Measurements from ENCODE around the gene UGGT1.
A peak's percentile ranks its signal among the peaks of the same experiment; 100 is the strongest.
"Not testable (repeated sequence)": the region's sequence is repeated elsewhere in the genome, so short reads cannot be mapped to it uniquely, and the experiment has no call there.

UGGT1 gene

DNA sequence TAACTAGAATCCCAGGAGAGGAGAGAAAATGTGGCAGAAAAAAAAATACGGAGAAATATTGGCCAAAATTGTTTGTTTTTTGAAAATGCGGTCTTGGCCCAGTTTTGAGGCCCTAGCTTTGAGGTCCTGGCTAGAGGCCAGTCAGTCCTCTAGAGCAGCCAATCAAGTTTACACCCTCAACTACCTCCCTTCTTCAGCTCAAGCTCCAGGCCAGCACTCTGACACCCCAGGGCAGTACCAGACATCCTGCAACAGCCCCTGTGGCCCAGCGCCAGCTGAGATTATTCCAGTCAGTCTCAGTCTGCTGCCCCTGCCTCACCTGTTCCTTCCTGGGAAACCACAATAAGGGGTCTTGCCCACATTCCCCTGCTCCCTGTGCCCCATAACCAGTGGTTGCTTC, 107.7 kb downstream of the UGGT1 start:
- H3K27ac ChIP-seq (ENCODE audit: low read depth, low read length): no peak overlapping the region
- H3K79me1 ChIP-seq (ENCODE audit: low read length): no peaks in the 10 kb centered on the region
- no peak overlapping the region for H3K18ac ChIP-seq (ENCODE audit: low read length)
- no peak overlapping the region for H4K8ac ChIP-seq (ENCODE audit: low read depth, low read length)
- DNase-seq: no peak
- H3K9ac ChIP-seq (ENCODE audit: low read length): no peak overlapping the region
- no peak overlapping the region for H3K56ac ChIP-seq (ENCODE audit: low read length)
- H3K4me3 ChIP-seq (ENCODE audit: low read length): no peak overlapping the region
- no peaks in the 10 kb centered on the region for H3K4me1 ChIP-seq (ENCODE audit: control insufficient read depth, low read depth, low read length)
- H3K4me2 ChIP-seq (ENCODE audit: low read length): no peak overlapping the region
- H2BK120ac ChIP-seq (ENCODE audit: low read depth, low read length): no peak overlapping the region
- no peak overlapping the region for H2BK15ac ChIP-seq (replicated peaks; ENCODE audit: low read depth)
- H3K79me2 ChIP-seq (ENCODE audit: control insufficient read depth, insufficient read depth, low read length): no peaks in the 10 kb centered on the region
- no peaks in the 10 kb centered on the region for H3K27me3 ChIP-seq (ENCODE audit: insufficient read depth, low read length, poor library complexity)
- no peak overlapping the region for H2BK5ac ChIP-seq (ENCODE audit: low read length)
- H3K4ac ChIP-seq (ENCODE audit: low read depth, low read length): no peak overlapping the region
- H3K23ac ChIP-seq (ENCODE audit: low read length): no peak overlapping the region
- no CpG with 5 or more reads among the region's 3 CpGs for WGBS (ENCODE audit: extremely low coverage, insufficient coverage, low lambda C conversion rate)
- no peak overlapping the region for H2AK5ac ChIP-seq (ENCODE audit: low read length)
- no peak overlapping the region for H4K5ac ChIP-seq (ENCODE audit: low read length)
- H3K36me3 ChIP-seq (ENCODE audit: control insufficient read depth, insufficient read depth, low read length): no peaks in the 10 kb centered on the region

DNA sequence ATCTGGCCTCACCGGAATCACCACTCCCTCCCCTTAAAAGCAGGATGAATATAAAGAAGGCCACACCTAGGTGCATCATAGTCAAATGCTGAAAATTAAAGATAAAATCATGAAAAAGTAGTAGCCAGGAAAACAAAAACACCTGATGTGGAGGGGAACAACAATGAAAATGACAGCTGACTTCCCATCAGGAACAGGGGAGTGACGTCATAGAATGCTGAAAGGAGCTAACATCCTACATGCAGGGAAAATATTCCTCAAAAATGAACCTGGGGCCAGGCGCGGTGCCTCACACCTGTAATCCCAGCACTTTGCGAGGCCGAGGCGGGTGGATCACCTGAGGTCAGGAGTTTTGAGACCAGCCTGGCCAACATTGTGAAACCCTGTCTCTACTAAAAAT, 108.1 kb downstream of the UGGT1 start:
- Histone ChIP-seq H2BK15ac (replicated peaks; ENCODE audit: low read depth) (no peak overlapping the region), H3K4me3 (ENCODE audit: low read length) (no peak overlapping the region), H3K27me3 (ENCODE audit: insufficient read depth, low read length, poor library complexity) (no peaks in the 10 kb centered on the region), H3K18ac (ENCODE audit: low read length) (no peak overlapping the region), H2BK5ac (ENCODE audit: low read length) (no peak overlapping the region), H3K79me1 (ENCODE audit: low read length) (no peaks in the 10 kb centered on the region), H3K56ac (ENCODE audit: low read length) (no peak overlapping the region), H3K4ac (ENCODE audit: low read depth, low read length) (no peak overlapping the region), H2AK5ac (ENCODE audit: low read length) (no peak overlapping the region), H3K36me3 (ENCODE audit: control insufficient read depth, insufficient read depth, low read length) (no peaks in the 10 kb centered on the region), H4K8ac (ENCODE audit: low read depth, low read length) (no peak overlapping the region), H3K4me1 (ENCODE audit: control insufficient read depth, low read depth, low read length) (no peaks in the 10 kb centered on the region), H3K23ac (ENCODE audit: low read length) (no peak overlapping the region), H3K9ac (ENCODE audit: low read length) (no peak overlapping the region), H3K79me2 (ENCODE audit: control insufficient read depth, insufficient read depth, low read length) (no peaks in the 10 kb centered on the region), H2BK120ac (ENCODE audit: low read depth, low read length) (no peak overlapping the region), H4K5ac (ENCODE audit: low read length) (no peak overlapping the region), H3K27ac (ENCODE audit: low read depth, low read length) (no peak overlapping the region), H3K4me2 (ENCODE audit: low read length) (no peak overlapping the region)
- WGBS (ENCODE audit: extremely low coverage, insufficient coverage, low lambda C conversion rate): no CpG with 5 or more reads among the region's 7 CpGs
- no peak for DNase-seq

DNA sequence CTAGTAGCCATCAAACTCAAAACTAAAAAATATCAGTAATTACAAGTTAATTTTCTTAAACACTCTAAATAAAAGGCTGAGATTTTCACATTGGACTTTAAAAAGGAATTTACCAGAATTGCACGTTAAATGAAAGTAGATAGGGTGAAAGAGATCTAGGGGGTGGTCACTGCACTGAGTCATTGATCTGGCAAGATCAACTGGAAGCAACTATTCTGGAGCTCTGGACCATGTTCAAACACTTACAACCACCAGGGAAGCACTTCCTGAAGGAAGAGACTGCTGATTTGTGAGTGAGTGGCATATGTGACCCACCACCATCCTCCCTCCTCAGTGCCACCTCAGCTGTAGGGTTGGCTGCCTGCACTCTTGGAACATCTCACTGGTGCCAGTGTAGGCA, 111.8 kb downstream of the UGGT1 start:
- H4K8ac ChIP-seq (ENCODE audit: low read depth, low read length): no peak overlapping the region
- no peak overlapping the region for H3K56ac ChIP-seq (ENCODE audit: low read length)
- no peak overlapping the region for H4K5ac ChIP-seq (ENCODE audit: low read length)
- no peak overlapping the region for H3K4me3 ChIP-seq (ENCODE audit: low read length)
- no peak overlapping the region for H2BK15ac ChIP-seq (replicated peaks; ENCODE audit: low read depth)
- no peak overlapping the region for H2BK5ac ChIP-seq (ENCODE audit: low read length)
- H3K4ac ChIP-seq (ENCODE audit: low read depth, low read length): no peak overlapping the region
- no peaks in the 10 kb centered on the region for H3K4me1 ChIP-seq (ENCODE audit: control insufficient read depth, low read depth, low read length)
- no peak overlapping the region for H2AK5ac ChIP-seq (ENCODE audit: low read length)
- no peak overlapping the region for H3K9ac ChIP-seq (ENCODE audit: low read length)
- H3K23ac ChIP-seq (ENCODE audit: low read length): no peak overlapping the region
- no peak overlapping the region for H3K18ac ChIP-seq (ENCODE audit: low read length)
- no peak overlapping the region for H2BK120ac ChIP-seq (ENCODE audit: low read depth, low read length)
- H3K79me1 ChIP-seq (ENCODE audit: low read length): no peaks in the 10 kb centered on the region
- no peaks in the 10 kb centered on the region for H3K79me2 ChIP-seq (ENCODE audit: control insufficient read depth, insufficient read depth, low read length)
- no peaks in the 10 kb centered on the region for H3K36me3 ChIP-seq (ENCODE audit: control insufficient read depth, insufficient read depth, low read length)
- H3K4me2 ChIP-seq (ENCODE audit: low read length): no peak overlapping the region
- no peaks in the 10 kb centered on the region for H3K27me3 ChIP-seq (ENCODE audit: insufficient read depth, low read length, poor library complexity)
- no CpG with 5 or more reads among the region's 1 CpG for WGBS (ENCODE audit: extremely low coverage, insufficient coverage, low lambda C conversion rate)
- no peak overlapping the region for H3K27ac ChIP-seq (ENCODE audit: low read depth, low read length)
- no peak for DNase-seq

DNA sequence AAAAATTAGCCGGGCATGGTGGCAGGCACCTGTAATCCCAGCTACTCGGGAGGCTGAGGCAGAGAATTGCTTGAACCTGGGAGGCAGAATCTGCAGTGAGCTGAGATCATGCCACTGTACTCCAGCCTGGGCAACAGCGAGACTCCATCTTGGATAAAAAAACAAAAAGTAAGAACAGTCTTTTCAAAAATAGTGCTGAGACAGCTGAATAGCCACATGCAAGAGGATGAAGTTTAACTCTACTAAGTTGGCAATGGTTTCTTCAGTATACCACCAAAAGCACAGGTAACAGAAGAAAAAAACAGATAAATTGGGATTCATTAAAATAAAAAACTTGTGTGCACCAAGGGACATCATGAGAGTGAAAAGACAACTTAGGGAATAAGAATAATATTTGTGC, 115.2 kb downstream of the UGGT1 start:
- Histone ChIP-seq H3K23ac (ENCODE audit: low read length) (no peak overlapping the region), H3K4me3 (ENCODE audit: low read length) (no peak overlapping the region), H2BK5ac (ENCODE audit: low read length) (no peak overlapping the region), H3K9ac (ENCODE audit: low read length) (no peak overlapping the region), H3K27ac (ENCODE audit: low read depth, low read length) (no peak overlapping the region), H2BK120ac (ENCODE audit: low read depth, low read length) (no peak overlapping the region), H3K79me1 (ENCODE audit: low read length) (no peaks in the 10 kb centered on the region), H3K56ac (ENCODE audit: low read length) (no peak overlapping the region), H3K36me3 (ENCODE audit: control insufficient read depth, insufficient read depth, low read length) (no peaks in the 10 kb centered on the region), H3K4ac (ENCODE audit: low read depth, low read length) (no peak overlapping the region), H3K4me2 (ENCODE audit: low read length) (no peak overlapping the region), H3K18ac (ENCODE audit: low read length) (no peak overlapping the region), H4K8ac (ENCODE audit: low read depth, low read length) (no peak overlapping the region), H3K4me1 (ENCODE audit: control insufficient read depth, low read depth, low read length) (no peaks in the 10 kb centered on the region), H4K5ac (ENCODE audit: low read length) (no peak overlapping the region), H2AK5ac (ENCODE audit: low read length) (no peak overlapping the region), H3K27me3 (ENCODE audit: insufficient read depth, low read length, poor library complexity) (no peaks in the 10 kb centered on the region), H3K79me2 (ENCODE audit: control insufficient read depth, insufficient read depth, low read length) (no peaks in the 10 kb centered on the region), H2BK15ac (replicated peaks; ENCODE audit: low read depth) (no peak overlapping the region)
- DNase-seq: no peak
- WGBS (ENCODE audit: extremely low coverage, insufficient coverage, low lambda C conversion rate): no CpG with 5 or more reads among the region's 3 CpGs

DNA sequence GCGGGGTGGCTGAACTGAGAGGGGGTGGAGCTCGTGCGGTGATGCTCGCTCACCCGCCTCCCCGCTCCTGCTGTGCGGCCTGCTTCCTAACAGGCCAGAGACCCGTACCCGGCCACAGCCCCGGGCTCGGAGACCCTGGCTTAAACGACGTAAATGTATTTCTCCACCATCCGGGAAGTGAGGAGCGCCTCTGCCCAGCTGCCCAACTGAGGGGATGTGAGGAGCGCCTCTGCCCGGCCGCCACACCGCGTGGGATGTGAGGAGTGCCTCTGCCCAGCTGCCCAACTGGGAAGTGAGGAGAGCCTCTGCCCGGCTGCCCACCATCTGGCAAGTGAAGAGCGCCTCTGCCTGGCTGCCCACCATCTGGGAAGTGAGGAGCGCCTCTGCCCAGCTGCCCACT, 117.0 kb downstream of the UGGT1 start:
- no CpG with 5 or more reads among the region's 23 CpGs for WGBS (ENCODE audit: extremely low coverage, insufficient coverage, low lambda C conversion rate)
- Histone ChIP-seq H3K27me3 (ENCODE audit: insufficient read depth, low read length, poor library complexity) (no peaks in the 10 kb centered on the region), H4K8ac (ENCODE audit: low read depth, low read length) (no peak overlapping the region)

DNA sequence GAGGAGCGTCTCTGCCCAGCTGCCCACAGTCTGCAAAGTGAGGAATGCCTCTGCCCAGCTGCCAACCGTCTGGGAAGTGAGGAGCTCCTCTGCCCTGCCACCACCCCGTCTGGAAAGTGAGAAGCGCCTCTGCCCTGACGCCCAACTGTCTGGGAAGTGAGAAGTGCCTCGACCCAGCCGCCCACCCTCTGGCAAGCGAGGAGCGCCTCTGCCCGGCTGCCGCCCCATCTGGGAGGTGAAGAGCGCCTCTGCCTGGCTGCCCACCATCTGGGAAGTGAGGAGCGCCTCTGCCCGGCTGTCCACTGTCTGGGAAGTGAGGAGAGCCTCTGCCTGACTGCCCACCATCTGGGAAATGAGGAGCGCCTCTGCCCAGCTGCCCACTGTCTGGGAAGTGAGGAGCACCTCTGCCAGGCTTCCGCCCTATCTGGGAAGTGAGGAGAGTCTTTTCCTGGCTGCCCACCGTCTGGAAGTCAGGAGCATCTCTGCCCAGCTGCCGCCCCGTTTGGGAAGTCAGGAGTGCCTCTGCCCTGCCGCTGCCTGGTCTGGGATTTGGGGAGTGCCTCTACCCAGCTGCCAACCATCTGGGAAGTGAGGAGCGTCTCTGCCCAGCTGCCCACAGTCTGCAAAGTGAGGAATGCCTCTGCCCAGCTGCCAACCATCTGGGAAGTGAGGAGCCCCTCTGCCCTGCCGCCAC, 117.8 kb downstream of the UGGT1 start:
- H3K4me1 ChIP-seq (ENCODE audit: control insufficient read depth, low read depth, low read length); H3K9ac ChIP-seq (ENCODE audit: low read length); H3K4me2 ChIP-seq (ENCODE audit: low read length); H4K5ac ChIP-seq (ENCODE audit: low read length); H2BK15ac ChIP-seq (replicated peaks; ENCODE audit: low read depth); H3K27me3 ChIP-seq (ENCODE audit: insufficient read depth, low read length, poor library complexity); H3K79me2 ChIP-seq (ENCODE audit: control insufficient read depth, insufficient read depth, low read length); H3K18ac ChIP-seq (ENCODE audit: low read length); H3K79me1 ChIP-seq (ENCODE audit: low read length); H3K23ac ChIP-seq (ENCODE audit: low read length); H4K8ac ChIP-seq (ENCODE audit: low read depth, low read length); DNase-seq; H2BK120ac ChIP-seq (ENCODE audit: low read depth, low read length); H3K4me3 ChIP-seq (ENCODE audit: low read length); H3K27ac ChIP-seq (ENCODE audit: low read depth, low read length); H3K56ac ChIP-seq (ENCODE audit: low read length); H3K4ac ChIP-seq (ENCODE audit: low read depth, low read length); H3K36me3 ChIP-seq (ENCODE audit: control insufficient read depth, insufficient read depth, low read length); H2BK5ac ChIP-seq (ENCODE audit: low read length); H2AK5ac ChIP-seq (ENCODE audit: low read length): not testable (repeated sequence)
- no CpG with 5 or more reads among the region's 22 CpGs for WGBS (ENCODE audit: extremely low coverage, insufficient coverage, low lambda C conversion rate)

More for the DNA sequence above, 117.0 kb downstream of the UGGT1 start:
- Histone ChIP-seq H2BK15ac (replicated peaks; ENCODE audit: low read depth) (no peak overlapping the region), H3K23ac (ENCODE audit: low read length) (no peak overlapping the region), H3K18ac (ENCODE audit: low read length) (no peak overlapping the region), H2BK120ac (ENCODE audit: low read depth, low read length) (no peak overlapping the region), H3K4me2 (ENCODE audit: low read length) (no peak overlapping the region), H3K27ac (ENCODE audit: low read depth, low read length) (no peak overlapping the region), H3K4me1 (ENCODE audit: control insufficient read depth, low read depth, low read length) (no peaks in the 10 kb centered on the region), H3K4me3 (ENCODE audit: low read length) (no peak overlapping the region), H3K4ac (ENCODE audit: low read depth, low read length) (no peak overlapping the region), H3K56ac (ENCODE audit: low read length) (no peak overlapping the region), H3K79me2 (ENCODE audit: control insufficient read depth, insufficient read depth, low read length) (no peaks in the 10 kb centered on the region), H3K36me3 (ENCODE audit: control insufficient read depth, insufficient read depth, low read length) (no peaks in the 10 kb centered on the region), H3K79me1 (ENCODE audit: low read length) (no peaks in the 10 kb centered on the region), H2BK5ac (ENCODE audit: low read length) (no peak overlapping the region), H2AK5ac (ENCODE audit: low read length) (no peak overlapping the region), H3K9ac (ENCODE audit: low read length) (no peak overlapping the region), H4K5ac (ENCODE audit: low read length) (no peak overlapping the region)
- peak; percentile 41 for DNase-seq
